DND-41 (cell line): ENCODE measurements around the gene MTMR2.
A peak's percentile ranks its signal among the peaks of the same experiment; 100 is the strongest.

Experiments used
- ATAC-seq: fragments of 200-7000 bp; cut with Tn5 transposase; 3 replicates; pipeline ENCODE4 v1.9.1; 2021; ENCODE audit warnings: low read depth; ENCODE audit not compliant: insufficient read depth
- DNase-seq: peaks from one replicate; pipeline ENCODE4 v3.0.0-alpha.2; 2020
- H2AFZ ChIP-seq: 2 replicates; pipeline ENCODE4 v1.6.0; 2012; ENCODE audit warnings: low read depth, low read length
- H3K27ac ChIP-seq: 2 replicates; pipeline ENCODE4 v1.5.1; 2012; ENCODE audit warnings: low read length, inconsistent platforms
- H3K27me3 ChIP-seq: fragments of 200-600 bp; sonication (generic); 2 replicates; pipeline ENCODE4 v1.6.0; 2012; ENCODE audit warnings: low read length, mild to moderate bottlenecking, inconsistent platforms; ENCODE audit not compliant: insufficient read depth, poor library complexity
- H3K36me3 ChIP-seq: 2 replicates; pipeline ENCODE4 v1.5.1; 2012; ENCODE audit warnings: low read length, inconsistent platforms; ENCODE audit not compliant: insufficient read depth
- H3K4me1 ChIP-seq: 2 replicates; pipeline ENCODE4 v1.5.1; 2012; ENCODE audit warnings: mild to moderate bottlenecking, low read length; ENCODE audit not compliant: insufficient read depth
- H3K4me2 ChIP-seq: 2 replicates; pipeline ENCODE4 v1.6.0; 2012; ENCODE audit warnings: mild to moderate bottlenecking, moderate library complexity, low read length, inconsistent platforms; ENCODE audit not compliant: insufficient read depth
- H3K4me3 ChIP-seq, 2 experiments: fragments of 200-600 bp in 1 of 2; shearing (Covaris generic) in 1 of 2; 2 replicates each; pipeline ENCODE4 v1.5.1; 2012 to 2016; ENCODE audit warnings: inconsistent platforms in 2 of 2, low read length in 2 of 2, mild to moderate bottlenecking in 2 of 2, low read depth in 1 of 2, moderate library complexity in 1 of 2
- H3K79me2 ChIP-seq: 2 replicates; pipeline ENCODE4 v1.6.0; 2012; ENCODE audit warnings: low read length, inconsistent platforms; ENCODE audit not compliant: insufficient read depth
- H3K9ac ChIP-seq: 2 replicates; pipeline ENCODE4 v1.6.0; 2012; ENCODE audit warnings: low read depth, mild to moderate bottlenecking, inconsistent platforms, low read length, moderate library complexity
- H3K9me3 ChIP-seq: 2 replicates; pipeline ENCODE4 v1.5.1; 2012; ENCODE audit warnings: low read length, moderate library complexity, mild to moderate bottlenecking, inconsistent platforms; ENCODE audit not compliant: insufficient read depth, severe bottlenecking
- H4K20me1 ChIP-seq: 2 replicates; pipeline ENCODE4 v1.6.0; 2012; ENCODE audit warnings: low read length; ENCODE audit not compliant: insufficient read depth
- EZH2 ChIP-seq: IDR thresholded peaks from 3 replicates; pipeline ENCODE4 v1.6.1; 2012; ENCODE audit warnings: borderline replicate concordance, low read depth, mild to moderate bottlenecking, moderate library complexity, low read length, inconsistent platforms; ENCODE audit not compliant: severe bottlenecking
- TF ChIP-seq, protein P1 (sequence below): IDR thresholded peaks from 2 replicates; pipeline ENCODE4 v1.5.1; 2012; ENCODE audit warnings: borderline replicate concordance, low read length, moderate library complexity, mild to moderate bottlenecking; ENCODE audit not compliant: poor library complexity, severe bottlenecking; ENCODE audit errors: extremely low read depth

MTMR2 gene

GRCh38 chr11:95922536-95923438 is 1.1 kb downstream of the MTMR2 start:
- Histone ChIP-seq H3K4me2 (peak overlapping the region; percentile 81), H4K20me1 (peaks cover 8% of the 10 kb centered on the region; the same call in 1 of the 2 replicates), H3K9me3 (no peaks in the 10 kb centered on the region), H3K4me3 (peak overlapping the region; percentile 63 to 64), H2AFZ (peak overlapping the region; percentile 74), H3K27me3 (no peaks in the 10 kb centered on the region), H3K79me2 (peaks cover 73% of the 10 kb centered on the region), H3K9ac (peak overlapping the region; percentile 88), H3K4me1 (peaks cover 33% of the 10 kb centered on the region), H3K27ac (peak overlapping the region; percentile 68), H3K36me3 (no peaks in the 10 kb centered on the region; the same call in 1 of the 2 replicates)
- TF ChIP-seq, protein P1, sequence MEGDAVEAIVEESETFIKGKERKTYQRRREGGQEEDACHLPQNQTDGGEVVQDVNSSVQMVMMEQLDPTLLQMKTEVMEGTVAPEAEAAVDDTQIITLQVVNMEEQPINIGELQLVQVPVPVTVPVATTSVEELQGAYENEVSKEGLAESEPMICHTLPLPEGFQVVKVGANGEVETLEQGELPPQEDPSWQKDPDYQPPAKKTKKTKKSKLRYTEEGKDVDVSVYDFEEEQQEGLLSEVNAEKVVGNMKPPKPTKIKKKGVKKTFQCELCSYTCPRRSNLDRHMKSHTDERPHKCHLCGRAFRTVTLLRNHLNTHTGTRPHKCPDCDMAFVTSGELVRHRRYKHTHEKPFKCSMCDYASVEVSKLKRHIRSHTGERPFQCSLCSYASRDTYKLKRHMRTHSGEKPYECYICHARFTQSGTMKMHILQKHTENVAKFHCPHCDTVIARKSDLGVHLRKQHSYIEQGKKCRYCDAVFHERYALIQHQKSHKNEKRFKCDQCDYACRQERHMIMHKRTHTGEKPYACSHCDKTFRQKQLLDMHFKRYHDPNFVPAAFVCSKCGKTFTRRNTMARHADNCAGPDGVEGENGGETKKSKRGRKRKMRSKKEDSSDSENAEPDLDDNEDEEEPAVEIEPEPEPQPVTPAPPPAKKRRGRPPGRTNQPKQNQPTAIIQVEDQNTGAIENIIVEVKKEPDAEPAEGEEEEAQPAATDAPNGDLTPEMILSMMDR: no peak
- no peak for TF ChIP-seq EZH2
- DNase-seq (no peak), ATAC-seq (no peak)

GRCh38 chr11:95922099-95922498 is 1.8 kb downstream of the MTMR2 start:
- H3K4me1 ChIP-seq: peaks cover 33% of the 10 kb centered on the region
- no peaks in the 10 kb centered on the region for H3K27me3 ChIP-seq
- no peak for DNase-seq
- no peak overlapping the region; the same call in 1 of the 2 replicates for H3K9ac ChIP-seq
- no peak overlapping the region for H3K27ac ChIP-seq
- H4K20me1 ChIP-seq: peaks cover 8% of the 10 kb centered on the region; the same call in 1 of the 2 replicates
- no peak for TF ChIP-seq EZH2
- TF ChIP-seq, protein P1: no peak
- H3K4me3 ChIP-seq: peak overlapping the region in 1 of 2 experiments; percentile 63; a peak in 1 of 4 replicates
- no peaks in the 10 kb centered on the region for H3K9me3 ChIP-seq
- no peaks in the 10 kb centered on the region; the same call in 1 of the 2 replicates for H3K36me3 ChIP-seq
- peak overlapping the region; percentile 81 for H3K4me2 ChIP-seq
- no peak for ATAC-seq
- peaks cover 79% of the 10 kb centered on the region for H3K79me2 ChIP-seq
- no peak overlapping the region for H2AFZ ChIP-seq

DNA sequence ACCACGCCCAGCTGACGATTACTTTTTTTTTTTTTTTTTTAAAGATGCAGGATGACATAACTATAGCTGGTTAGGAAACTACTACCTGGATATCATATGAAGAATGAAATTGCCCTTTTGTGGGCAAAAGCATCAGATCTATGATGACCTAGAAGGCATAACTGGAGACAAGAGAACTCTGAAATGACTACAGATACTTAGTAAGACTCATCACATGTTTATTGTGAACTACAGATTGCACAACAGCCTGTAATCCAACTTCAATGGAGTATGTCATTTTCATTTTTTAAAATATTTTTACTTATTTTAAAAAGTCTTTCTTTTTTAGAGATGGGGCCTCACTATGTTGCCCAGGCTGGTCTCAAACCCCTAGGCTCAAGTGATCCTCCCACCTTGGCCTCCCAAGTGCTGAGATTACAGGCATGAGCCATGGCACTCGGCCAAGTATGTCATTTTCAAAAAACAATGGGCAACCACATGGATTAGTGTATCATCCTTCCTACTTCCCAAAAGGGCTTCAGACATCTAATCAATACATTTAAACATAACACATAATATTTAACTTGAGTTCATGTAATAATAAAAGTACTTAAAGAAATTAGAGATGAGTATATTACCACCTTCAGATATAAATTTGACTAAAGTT is 3.3 kb downstream of the MTMR2 start:
- no peak overlapping the region for H2AFZ ChIP-seq
- no peak overlapping the region for H3K4me3 ChIP-seq
- H3K27me3 ChIP-seq: no peaks in the 10 kb centered on the region
- peaks cover 94% of the 10 kb centered on the region for H3K79me2 ChIP-seq
- DNase-seq: no peak
- peaks cover 36% of the 10 kb centered on the region for H3K4me1 ChIP-seq
- no peak overlapping the region for H3K4me2 ChIP-seq
- H4K20me1 ChIP-seq: peaks cover 13% of the 10 kb centered on the region; the same call in 1 of the 2 replicates
- ATAC-seq: no peak
- no peaks in the 10 kb centered on the region; the same call in 1 of the 2 replicates for H3K36me3 ChIP-seq
- H3K9ac ChIP-seq: no peak overlapping the region
- TF ChIP-seq, protein P1: no peak
- no peak for TF ChIP-seq EZH2
- H3K27ac ChIP-seq: no peak overlapping the region
- H3K9me3 ChIP-seq: no peaks in the 10 kb centered on the region
